Ovary (tissue), 3 donors: Measurements from ENCODE around the gene NAV2.

Experiments
- CTCF ChIP-seq, 3 donors: fragments of 450-650 bp in 2 of 3; fragments of 200-600 bp in 1 of 3; IDR thresholded peaks; one replicate each; pipeline versions ENCODE4 v1.5.1 to v1.8.0; 2016 to 2022; ENCODE audit warnings: antibody characterized with exemption in 3 of 3, mild to moderate bottlenecking in 1 of 3
- EP300 ChIP-seq: sonication (generic); formaldehyde crosslinking; IDR thresholded peaks from one replicate; pipeline ENCODE4 v1.6.1; 2017; ENCODE audit warnings: antibody characterized with exemption
- POLR2A ChIP-seq: fragments of 450-650 bp; IDR thresholded peaks from one replicate; pipeline ENCODE4 v1.6.1; 2017; ENCODE audit warnings: antibody characterized with exemption, mild to moderate bottlenecking, moderate library complexity
- donor health status: DM: no; HTN: no; CAD: no.

GRCh38 chr11:20154381-20154780 is 441.7 kb downstream of the NAV2 start:
- TF ChIP-seq CTCF (IDR thresholded peaks at IDR 0.05): no peak
- TF ChIP-seq EP300: no peak
- no peak for TF ChIP-seq POLR2A
